H1 (cell line): ENCODE results near the gene NCSTN. TPM values are rescaled to one million over a fixed set of nuclear protein-coding genes. Genes with fewer than 3 reads are reported as not detected.

Experiments used
- CTCF ChIA-PET: fragments of 300-600 bp; sonication (Branson Sonifier 250); formaldehyde crosslinking; loops from one replicate; lab custom pipeline; 2021; ENCODE audit not compliant: partially characterized antibody; lab: Charles Lee
- POLR2A ChIA-PET: fragments of 300-600 bp; sonication (Branson Sonifier 250); formaldehyde crosslinking; loops from one replicate; lab custom pipeline; 2021; ENCODE audit warnings: inconsistent platforms; ENCODE audit not compliant: partially characterized antibody; lab: Charles Lee
- DNase-seq, 2 experiments: peaks; one replicate each; pipeline versions ENCODE4 v3.0.0 to v3.0.0-alpha.2; 2010 to 2022; ENCODE audit warnings: low spot score in 2 of 2, low read depth in 1 of 2, mixed read lengths in 1 of 2
- FAIRE-seq: peaks from 2 replicates; lab custom pipeline; 2011; peaks lifted over from hg19 to GRCh38; lab: Jason Lieb, UNC
- H2AFZ ChIP-seq: 2 replicates; pipeline ENCODE4 v1.8.1; 2012; ENCODE audit warnings: low read length, inconsistent platforms
- H2AK5ac ChIP-seq: 2 replicates; pipeline ENCODE4 v1.6.1; 2013; ENCODE audit warnings: low read depth, low read length
- H2BK120ac ChIP-seq: replicated peaks from 2 replicates; pipeline ENCODE3; 2013; ENCODE audit warnings: low read depth, low read length, inconsistent platforms
- H2BK12ac ChIP-seq: 2 replicates; pipeline ENCODE4 v1.6.1; 2013; ENCODE audit warnings: low read depth, low read length
- H2BK15ac ChIP-seq: 2 replicates; pipeline ENCODE4 v1.6.1; 2013; ENCODE audit warnings: low read length
- H2BK20ac ChIP-seq: 2 replicates; pipeline ENCODE4 v1.6.1; 2013; ENCODE audit warnings: low read length
- H2BK5ac ChIP-seq: 2 replicates; pipeline ENCODE4 v1.6.1; 2013; ENCODE audit warnings: low read depth, low read length
- H3K14ac ChIP-seq: 2 replicates; pipeline ENCODE4 v1.6.1; 2013; ENCODE audit warnings: inconsistent platforms; ENCODE audit not compliant: insufficient read length
- H3K18ac ChIP-seq: 2 replicates; pipeline ENCODE4 v1.6.1; 2013; ENCODE audit warnings: low read length; ENCODE audit errors: extremely low read depth
- H3K23ac ChIP-seq: 2 replicates; pipeline ENCODE4 v1.6.1; 2013; ENCODE audit warnings: inconsistent platforms; ENCODE audit not compliant: insufficient read length
- H3K23me2 ChIP-seq: 2 replicates; pipeline ENCODE4 v1.6.1; 2013; ENCODE audit warnings: low read depth, low read length
- H3K27ac ChIP-seq: 2 replicates; pipeline ENCODE4 v1.6.1; 2011; ENCODE audit warnings: low read depth, low read length, inconsistent platforms
- H3K27me3 ChIP-seq, 4 experiments: replicated peaks in 1 of 4; 1 replicate in 1 of 4; 2 replicates in 3 of 4; pipeline versions ENCODE4 v1.6.1 to v1.8.1; 2011 to 2013; ENCODE audit warnings: low read length in 3 of 4, mild to moderate bottlenecking in 3 of 4, inconsistent platforms in 2 of 4, mixed read lengths in 2 of 4, moderate library complexity in 1 of 4; ENCODE audit not compliant: control insufficient read depth in 3 of 4, insufficient read depth in 3 of 4; ENCODE audit errors: extremely low read depth in 1 of 4
- H3K36me3 ChIP-seq, 4 experiments: 2 replicates each; pipeline versions ENCODE4 v1.6.1 to v1.8.1; 2011 to 2013; ENCODE audit warnings: mild to moderate bottlenecking in 4 of 4, low read length in 3 of 4, moderate library complexity in 2 of 4, control low read depth in 1 of 4, inconsistent platforms in 1 of 4; ENCODE audit not compliant: insufficient read depth in 4 of 4, control insufficient read depth in 2 of 4
- H3K4ac ChIP-seq: replicated peaks from 2 replicates; pipeline ENCODE3; 2013; ENCODE audit warnings: low read length, low read depth, mixed read lengths, inconsistent platforms; ENCODE audit not compliant: insufficient read length
- H3K4me1 ChIP-seq, 4 experiments: replicated peaks in 1 of 4; 1 replicate in 1 of 4; 2 replicates in 3 of 4; pipeline versions ENCODE4 v1.6.1 to v1.8.1; 2011 to 2013; ENCODE audit warnings: low read length in 3 of 4, inconsistent platforms in 2 of 4, mixed read lengths in 1 of 4; ENCODE audit not compliant: insufficient read depth in 4 of 4, control insufficient read depth in 3 of 4
- H3K4me2 ChIP-seq, 2 experiments: 2 replicates each; pipeline versions ENCODE4 v1.6.1 to v1.8.1; 2011 to 2013; ENCODE audit warnings: low read depth in 2 of 2, low read length in 2 of 2, control low read depth in 1 of 2, inconsistent platforms in 1 of 2, mild to moderate bottlenecking in 1 of 2; ENCODE audit not compliant: insufficient read depth in 1 of 2
- H3K4me3 ChIP-seq, 4 experiments: fragments of 200-600, 300-600 bp in 1 of 4; sonication (generic), shearing (Covaris generic), sonication (Bioruptor Twin) in 1 of 4; 2 replicates each; pipeline versions ENCODE4 v1.5.1 to v1.8.1; 2011 to 2016; ENCODE audit warnings: low read length in 4 of 4, low read depth in 3 of 4, control low read depth in 2 of 4, inconsistent platforms in 2 of 4, mild to moderate bottlenecking in 2 of 4, mixed read lengths in 1 of 4, moderate library complexity in 1 of 4; ENCODE audit not compliant: insufficient read depth in 2 of 4; ENCODE audit errors: extremely low read depth in 1 of 4
- H3K56ac ChIP-seq: replicated peaks from 2 replicates; pipeline ENCODE3; 2013; ENCODE audit warnings: low read depth, mild to moderate bottlenecking, mixed read lengths, low read length, inconsistent platforms; ENCODE audit not compliant: insufficient read length
- H3K79me1 ChIP-seq: 2 replicates; pipeline ENCODE4 v1.6.1; 2013; ENCODE audit warnings: low read depth, low read length, control low read depth
- H3K79me2 ChIP-seq, 2 experiments: 2 replicates each; pipeline versions ENCODE4 v1.6.1 to v1.8.1; 2012 to 2013; ENCODE audit warnings: low read length in 2 of 2, mild to moderate bottlenecking in 2 of 2, inconsistent platforms in 1 of 2; ENCODE audit not compliant: insufficient read depth in 2 of 2, control insufficient read depth in 1 of 2
- H3K9ac ChIP-seq, 4 experiments: replicated peaks in 1 of 4; 1 replicate in 1 of 4; 2 replicates in 3 of 4; pipeline versions ENCODE4 v1.6.1 to v1.8.1; 2011 to 2013; ENCODE audit warnings: low read depth in 3 of 4, low read length in 3 of 4, control low read depth in 2 of 4, mild to moderate bottlenecking in 2 of 4, moderate library complexity in 2 of 4, inconsistent platforms in 1 of 4; ENCODE audit errors: extremely low read depth in 1 of 4
- H3K9me3 ChIP-seq, 2 experiments: 2 replicates each; pipeline versions ENCODE4 v1.6.1 to v1.8.1; 2012 to 2013; ENCODE audit warnings: mild to moderate bottlenecking in 2 of 2, moderate library complexity in 2 of 2, control low read depth in 1 of 2, inconsistent platforms in 1 of 2, low read depth in 1 of 2, low read length in 1 of 2, mixed read lengths in 1 of 2; ENCODE audit not compliant: insufficient read depth in 2 of 2
- H4K20me1 ChIP-seq, 2 experiments: replicated peaks in 1 of 2; 2 replicates each; pipeline versions ENCODE3 to v1.8.1; 2011 to 2013; ENCODE audit warnings: inconsistent platforms in 2 of 2, low read length in 2 of 2, mild to moderate bottlenecking in 1 of 2; ENCODE audit not compliant: insufficient read depth in 2 of 2, control insufficient read depth in 1 of 2
- H4K5ac ChIP-seq: 2 replicates; pipeline ENCODE4 v1.6.1; 2013; ENCODE audit warnings: low read length, low read depth, mixed read lengths, inconsistent platforms; ENCODE audit not compliant: insufficient read length
- H4K8ac ChIP-seq: 2 replicates; pipeline ENCODE4 v1.8.0; 2013; ENCODE audit warnings: mild to moderate bottlenecking, moderate library complexity, low read length, inconsistent platforms; ENCODE audit not compliant: insufficient read depth; ENCODE audit errors: extremely low read depth
- H4K91ac ChIP-seq: replicated peaks from 2 replicates; pipeline ENCODE3; 2013; ENCODE audit warnings: low read length, mixed read lengths, inconsistent platforms; ENCODE audit not compliant: insufficient read length
- HDAC6 ChIP-seq: IDR thresholded peaks from one replicate; pipeline ENCODE4 v1.7.1; 2012; ENCODE audit warnings: low read depth, mild to moderate bottlenecking, inconsistent platforms, low read length, moderate library complexity
- NRF1 ChIP-seq: IDR thresholded peaks from 2 replicates; pipeline ENCODE4 v1.6.1; 2011; ENCODE audit warnings: mild to moderate bottlenecking, low read depth, low read length, improper control_type of control experiment
- RFX5 ChIP-seq: IDR thresholded peaks from 2 replicates; pipeline ENCODE4 v1.6.1; 2011; ENCODE audit warnings: low read depth, low read length, improper control_type of control experiment, borderline replicate concordance
- WGBS, 2 experiments: shearing (Covaris generic) in 1 of 2; methylation state at CpG; one replicate each; pipeline versions ENCODE4 v1.1.6 to v1.1.7; 2013 to 2015; ENCODE audit warnings: low lambda C conversion rate in 2 of 2, mixed read lengths in 2 of 2, inconsistent platforms in 1 of 2, low coverage in 1 of 2, missing lambda C conversion rate in 1 of 2; ENCODE audit not compliant: insufficient replicate concordance in 2 of 2, insufficient coverage in 1 of 2, insufficient read length in 1 of 2; ENCODE audit errors: extremely low coverage in 1 of 2, missing lambda C conversion rate in 1 of 2; 5-methylcytosine and 5-hydroxymethylcytosine counted together
- polyA plus RNA-seq, 7 experiments: library from polyadenylated mRNA; depleted of rRNA in 3 of 7; stranded (reverse) in 5 of 7; unstranded in 2 of 7; fragments of >200 nt in 5 of 7; fragments of 200-250 nt in 2 of 7; gene quantifications; 1 replicate in 5 of 7; 2 replicates in 1 of 7; 4 replicates in 1 of 7; pipeline versions ENCODE4 v1.2.1 to v1.2.3, GENCODE V29; 2011 to 2013; ENCODE audit warnings: missing spikeins in 2 of 7, mixed read lengths in 2 of 7
- total RNA-seq: library from RNA; stranded (reverse); fragmentation: NEBNext Ultra II Directional; extraction: Animal tissue kit (Norgen Biotek cat#: 25700); gene quantifications from 2 replicates; pipeline ENCODE4 v1.2.1, GENCODE V29; 2021

NCSTN gene
- total and polyA plus RNA-seq, 2 of the 8 experiments (the other 6 are each of a cell fraction or from before 2014, with no cell fraction given), result 64.7 to 125 TPM

- no peak for TF ChIP-seq HDAC6
- TF ChIP-seq NRF1, result no peak
- TF ChIP-seq RFX5, result no peak
- CTCF ChIA-PET, result interaction anchor here (1.3 to 2.4 kb wide), 3 partner anchors 9 to 34 kb away, joined by 4 to 7 read pairs (median 7); no protein-coding TSS in a partner anchor
- H4K8ac ChIP-seq, result no peak overlapping the region
- no peaks in the 10 kb centered on the region for H3K4me1 ChIP-seq
- no peak overlapping the region for H2BK12ac ChIP-seq
- H2BK20ac ChIP-seq, result no peak overlapping the region
- no peak overlapping the region for H3K18ac ChIP-seq
- no peak overlapping the region for H2BK120ac ChIP-seq
- H4K20me1 ChIP-seq, result no peaks in the 10 kb centered on the region
- no peaks in the 10 kb centered on the region for H3K9me3 ChIP-seq
- DNase-seq (no peak), FAIRE-seq (no peak)
- no peak overlapping the region for H3K27ac ChIP-seq
- H2BK5ac ChIP-seq, result no peak overlapping the region
- peaks cover 13 to 66% (median 31%) of the 10 kb centered on the region in 4 experiments for H3K36me3 ChIP-seq
- H2AK5ac ChIP-seq, result no peak overlapping the region
- peaks cover 0 to 5% of the 10 kb centered on the region in 2 experiments; a peak in 2 of 4 replicates for H3K79me2 ChIP-seq
- no peaks in the 10 kb centered on the region; the same call in 1 of the 2 replicates for H3K23me2 ChIP-seq
- no peaks in the 10 kb centered on the region; the same call in 1 of the 2 replicates for H3K79me1 ChIP-seq
- no peak overlapping the region for H2BK15ac ChIP-seq
- 91% methylated on average over 4 of the region's 4 CpGs; no CpG with 5 or more reads in 1 of the 2 experiments for WGBS, 2 experiments
- no peak overlapping the region for H3K23ac ChIP-seq
- no peak overlapping the region for H3K4me3 ChIP-seq
- no peak overlapping the region for H4K91ac ChIP-seq
- no peak overlapping the region for H3K4ac ChIP-seq
- H3K14ac ChIP-seq, result no peak overlapping the region
- H3K27me3 ChIP-seq, result no peaks in the 10 kb centered on the region
- no peak overlapping the region for H3K9ac ChIP-seq
- H3K4me2 ChIP-seq, result no peak overlapping the region
- H3K56ac ChIP-seq, result no peak overlapping the region
- H2AFZ ChIP-seq, result no peak overlapping the region
- POLR2A ChIA-PET, result interaction anchor here (1.9 kb wide), 1 partner anchor 9 kb away, joined by 9 read pairs; no protein-coding TSS in a partner anchor
- H4K5ac ChIP-seq, result no peak overlapping the region
These were observed 17.9 kb upstream of the NCSTN start for GRCh38 chr1:160325252-160325651.
